GM19328 (cell line): ENCODE results near the gene QKI.
"Not testable (repeated sequence)": the region's sequence is repeated elsewhere in the genome, so short reads cannot be mapped to it uniquely, and the experiment has no call there.

Experiments used
- ATAC-seq: cut with Tn5 transposase; IDR thresholded peaks from one replicate; pipeline ENCODE4 v1.9.1; 2021; ENCODE audit warnings: mild to moderate bottlenecking, moderate library complexity; ENCODE audit not compliant: unreplicated experiment

The QKI gene

DNA sequence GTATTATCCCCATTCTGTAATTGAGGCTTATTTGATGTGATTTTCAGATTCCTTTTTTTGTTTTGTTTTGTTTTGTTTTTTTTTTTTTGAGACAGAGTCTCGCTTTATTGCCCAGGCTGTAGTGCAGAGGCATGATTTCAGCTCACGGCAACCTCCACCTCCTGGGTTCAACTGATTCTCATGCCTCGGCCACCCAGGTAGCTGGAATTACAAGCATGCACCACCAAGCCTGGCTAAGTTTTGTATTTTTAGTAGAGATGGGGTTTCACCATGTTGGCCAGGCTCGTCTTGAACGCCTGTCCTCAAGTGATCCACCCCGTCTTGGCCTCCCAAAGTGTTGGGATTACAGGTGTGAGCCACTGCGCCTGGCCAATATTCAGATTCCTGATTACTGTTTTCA, 62.4 kb downstream of the QKI start:
- not testable (repeated sequence) for ATAC-seq

- ATAC-seq, result no peak
Measured at GRCh38 chr6:163483107-163483506, 68.6 kb downstream of the QKI start.

GRCh38 chr6:163485388-163485851, 70.9 kb downstream of the QKI start:
- no peak for ATAC-seq

- no peak for ATAC-seq
Measured at GRCh38 chr6:163486821-163487220, 72.3 kb downstream of the QKI start.

- no peak for ATAC-seq
Measured at GRCh38 chr6:163487606-163488005, 73.1 kb downstream of the QKI start.

GRCh38 chr6:163489584-163489983, 75.1 kb downstream of the QKI start:
- no peak for ATAC-seq

DNA sequence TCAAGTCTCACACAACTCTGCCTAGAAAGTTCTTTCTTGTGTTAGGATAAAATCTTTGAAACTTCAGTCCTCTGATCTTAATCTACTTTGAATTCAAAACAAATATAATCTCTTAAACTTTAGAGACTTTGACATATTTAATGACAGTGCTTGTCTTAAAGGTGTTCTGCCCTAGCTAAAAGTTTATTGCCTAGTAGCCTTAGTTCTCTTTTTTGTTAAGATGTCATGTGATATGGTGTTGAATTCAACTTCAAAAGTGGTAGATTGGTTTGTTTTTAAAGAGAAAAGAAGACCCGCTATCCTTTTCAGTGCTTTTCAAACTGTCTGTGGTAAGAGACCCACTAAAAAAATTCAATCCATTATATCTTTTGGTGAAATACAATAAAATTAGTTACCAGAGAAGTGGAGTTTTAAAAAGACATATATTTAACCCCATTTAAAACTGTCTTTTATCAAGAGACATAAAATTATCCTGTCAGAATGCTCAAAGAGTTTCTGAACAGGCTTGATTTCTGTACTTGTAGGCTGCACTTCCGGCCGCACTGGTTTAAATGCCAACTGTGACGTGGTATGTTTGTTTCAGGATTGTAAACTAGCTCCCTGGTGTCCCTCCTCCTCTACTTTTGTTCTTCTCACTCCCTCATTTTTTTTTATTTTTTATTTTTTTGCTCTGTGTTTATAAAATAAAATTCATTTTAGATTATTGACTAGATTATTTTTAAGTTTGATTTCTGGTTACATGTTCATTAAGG, 76.5 kb downstream of the QKI start:
- no peak for ATAC-seq

- ATAC-seq, result no peak
Measured at GRCh38 chr6:163491737-163492300, 77.3 kb downstream of the QKI start.

GRCh38 chr6:163494279-163494727, 79.8 kb downstream of the QKI start:
- ATAC-seq, result no peak

DNA sequence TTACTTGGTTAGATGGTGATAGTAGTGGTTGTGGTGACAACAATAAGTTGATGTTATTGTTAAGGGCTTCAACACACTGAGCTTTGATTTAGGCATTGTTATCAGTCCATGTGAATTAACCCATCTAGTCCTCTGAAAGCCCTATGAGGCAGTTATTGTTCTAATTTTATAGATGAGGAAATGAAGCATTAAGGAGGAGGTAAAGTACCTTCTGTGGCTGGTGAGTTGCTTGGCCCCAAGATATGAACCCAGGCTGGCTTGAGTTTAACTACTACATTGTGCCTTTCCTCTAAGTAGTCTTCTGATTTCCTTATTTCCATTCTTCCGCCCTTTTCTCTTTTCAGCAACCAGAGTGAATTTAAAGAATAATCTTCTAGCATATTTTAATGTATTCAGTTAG, 81.7 kb downstream of the QKI start:
- no peak for ATAC-seq

DNA sequence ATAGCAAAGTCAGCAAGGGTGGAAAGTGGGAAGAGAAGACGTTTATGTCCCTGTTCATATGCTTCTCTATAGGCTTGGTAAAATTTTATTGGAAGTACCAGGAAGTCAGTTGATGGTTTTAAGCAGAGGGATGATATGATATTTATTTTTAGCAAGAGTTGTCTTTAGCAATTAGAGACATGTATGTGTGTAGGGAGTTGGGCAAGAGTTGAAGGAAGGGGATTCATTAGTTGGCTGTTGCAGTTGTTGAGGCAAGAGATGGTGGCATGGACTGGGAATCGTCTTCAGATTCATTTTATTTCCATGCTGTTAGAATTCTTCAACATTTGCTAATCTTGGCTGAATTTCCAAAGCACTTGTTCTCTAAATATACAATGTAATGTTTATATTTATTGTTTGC, 85.6 kb downstream of the QKI start:
- no peak for ATAC-seq

GRCh38 chr6:163501026-163501425, 86.5 kb downstream of the QKI start:
- ATAC-seq, result no peak

GRCh38 chr6:163501439-163501838, 86.9 kb downstream of the QKI start:
- no peak for ATAC-seq

DNA sequence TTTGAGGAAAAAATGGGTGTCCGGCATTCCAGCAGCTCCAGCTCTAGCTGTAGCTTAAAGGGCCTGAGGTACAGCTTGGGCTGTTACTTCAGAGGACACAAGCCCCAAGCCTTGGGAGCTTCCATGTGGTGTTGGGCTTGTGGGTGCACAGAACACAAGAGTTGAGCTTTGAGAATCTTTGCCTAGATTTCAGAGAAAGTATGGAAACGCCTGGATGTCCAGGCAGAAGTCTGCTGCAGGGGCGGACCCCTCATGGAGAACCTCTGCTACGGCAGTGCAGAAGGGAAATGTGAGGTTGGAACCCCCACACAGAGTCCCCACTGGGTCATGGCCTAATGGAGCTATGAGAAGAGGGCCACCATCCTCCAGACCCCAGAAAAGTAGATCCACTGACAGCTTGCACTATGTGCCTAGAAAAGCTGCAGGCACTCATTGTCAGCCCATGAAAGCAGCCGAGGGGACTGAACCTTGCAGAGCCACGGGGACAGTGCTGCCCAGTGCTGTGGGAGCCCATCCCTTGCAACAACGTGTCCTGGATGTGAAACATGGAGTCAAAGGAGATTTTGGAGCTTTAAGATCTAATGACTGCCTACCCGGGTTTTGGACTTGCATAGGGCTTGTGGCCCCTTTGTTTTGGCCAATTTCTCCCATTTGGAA, 90.6 kb downstream of the QKI start:
- ATAC-seq, result no peak

DNA sequence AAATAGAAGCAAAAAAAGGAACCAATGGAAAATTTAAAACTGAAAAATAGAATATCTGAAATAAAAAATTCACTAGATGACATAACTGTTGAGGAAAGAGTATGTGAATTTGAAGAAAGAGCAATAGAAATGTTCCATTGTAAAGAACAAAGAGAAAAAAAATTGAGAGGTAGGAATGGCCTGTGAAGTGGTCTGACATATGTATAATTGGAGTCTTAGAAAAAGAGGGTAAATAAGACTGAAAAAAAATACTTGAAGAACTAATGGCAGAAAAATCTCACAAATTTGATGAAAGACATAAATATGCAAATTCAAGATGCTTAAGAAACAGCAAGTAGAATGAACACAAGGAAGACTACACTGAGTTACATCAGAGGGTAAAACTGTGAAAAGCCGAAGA, 93.4 kb downstream of the QKI start:
- ATAC-seq, result no peak

DNA sequence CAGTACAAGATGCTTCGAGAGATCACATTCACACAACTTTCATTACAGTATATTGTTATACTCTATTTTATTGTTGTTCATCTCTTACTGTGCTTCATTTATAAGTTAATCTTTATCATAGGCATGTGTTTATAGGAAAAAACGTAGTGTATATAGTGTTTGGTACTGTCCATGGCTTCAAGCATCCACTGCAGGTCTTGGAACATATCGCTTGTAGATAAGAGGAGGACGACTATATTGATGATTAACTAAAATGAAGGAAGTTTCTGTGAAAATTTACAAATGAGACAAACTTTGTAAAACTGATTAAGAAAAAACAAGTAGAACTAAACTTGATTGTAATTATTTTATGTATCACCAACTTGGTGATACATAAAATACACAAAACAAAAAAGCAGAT, 98.5 kb downstream of the QKI start:
- ATAC-seq, result no peak

GRCh38 chr6:163513570-163514166, 99.2 kb downstream of the QKI start:
- no peak for ATAC-seq

DNA sequence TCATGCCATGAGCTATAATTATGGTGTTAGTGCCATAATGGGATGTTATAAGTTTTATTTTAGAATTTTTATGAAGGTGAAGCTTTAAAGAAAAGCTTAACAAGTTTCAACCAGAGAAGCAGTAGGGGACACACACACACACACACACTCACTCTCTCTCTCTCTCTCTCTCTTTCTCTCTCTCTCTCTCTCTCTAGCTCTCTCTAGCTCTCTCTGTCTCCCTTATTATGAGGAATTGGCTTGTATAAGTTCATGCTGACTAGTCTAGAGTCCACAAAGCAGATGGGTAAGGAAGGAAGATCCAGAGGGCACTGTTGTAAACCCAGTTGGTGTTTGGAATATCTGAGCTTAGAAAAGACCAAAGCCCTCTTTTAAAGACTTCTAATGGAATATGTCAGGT, 102.4 kb downstream of the QKI start:
- ATAC-seq, result no peak

- ATAC-seq, result no peak
Measured at GRCh38 chr6:163520956-163521355, 106.4 kb downstream of the QKI start.

GRCh38 chr6:163522033-163522432, 107.5 kb downstream of the QKI start:
- ATAC-seq, result no peak

- no peak for ATAC-seq
Measured at GRCh38 chr6:163525926-163526325, 111.4 kb downstream of the QKI start.

GRCh38 chr6:163526346-163526745, 111.8 kb downstream of the QKI start:
- ATAC-seq, result no peak
